PC-9 (cell line): Measurements from ENCODE around the gene MAGI3. TPM values are rescaled to one million over a fixed set of nuclear protein-coding genes. Genes with fewer than 3 reads are reported as not detected.

Experiments
- BruUV-seq: library from RNA; stranded (reverse); fragments of 400-500 nt; replicated peaks from 2 replicates; lab custom pipeline; 2021; lab: Mats Ljungman, UMichigan
- CTCF ChIA-PET: fragments of 300-600 bp; sonication (Branson Sonifier 250); formaldehyde crosslinking; loops from one replicate; lab custom pipeline; 2022; ENCODE audit warnings: antibody characterized with exemption; lab: Charles Lee
- POLR2A ChIA-PET: fragments of 300-600 bp; sonication (Branson Sonifier 250); formaldehyde crosslinking; loops from one replicate; lab custom pipeline; 2022; ENCODE audit warnings: antibody characterized with exemption; ENCODE audit not compliant: unreplicated experiment; lab: Charles Lee
- DNase-seq, 2 experiments: peaks; one replicate each; pipeline versions ENCODE4 v3.0.0 to v3.0.0-alpha.2; 2015 to 2022; ENCODE audit warnings: mixed read lengths in 1 of 2
- H2AFZ ChIP-seq: fragments of 200-600 bp; sonication (generic); 2 replicates; pipeline ENCODE4 v1.8.1; 2017; ENCODE audit warnings: antibody characterized with exemption
- H3F3A ChIP-seq: fragments of 200-600 bp; sonication (generic); 2 replicates; pipeline ENCODE4 v1.8.1; 2017; ENCODE audit warnings: antibody characterized with exemption, mild to moderate bottlenecking, low read depth; ENCODE audit not compliant: insufficient read depth
- H3K27ac ChIP-seq: fragments of 200-600 bp; sonication (generic); 2 replicates; pipeline ENCODE4 v1.6.1; 2016; ENCODE audit warnings: mixed run types
- H3K27me3 ChIP-seq: fragments of 200-600 bp; sonication (generic); 2 replicates; pipeline ENCODE4 v1.6.1; 2016; ENCODE audit warnings: low read depth, mixed run types; ENCODE audit not compliant: insufficient read depth
- H3K36me3 ChIP-seq: fragments of 200-600 bp; sonication (generic); 2 replicates; pipeline ENCODE4 v1.6.1; 2016; ENCODE audit warnings: low read depth, mixed run types
- H3K4me1 ChIP-seq: fragments of 200-600 bp; sonication (generic); replicated peaks from 2 replicates; pipeline ENCODE4 v1.6.1; 2016; ENCODE audit warnings: mixed run types; ENCODE audit not compliant: insufficient read depth
- H3K4me2 ChIP-seq: fragments of 200-600 bp; sonication (generic); 2 replicates; pipeline ENCODE4 v1.6.1; 2017; ENCODE audit warnings: mixed run types
- H3K4me3 ChIP-seq: fragments of 200-600 bp; sonication (generic); 2 replicates; pipeline ENCODE4 v1.6.1; 2016; ENCODE audit warnings: mixed run types
- H3K79me2 ChIP-seq: fragments of 200-600 bp; sonication (generic); 2 replicates; pipeline ENCODE4 v1.6.1; 2017; ENCODE audit warnings: low read depth, mixed run types
- H3K9me2 ChIP-seq: fragments of 200-600 bp; sonication (generic); 2 replicates; pipeline ENCODE4 v1.8.1; 2017; ENCODE audit warnings: mild to moderate bottlenecking; ENCODE audit not compliant: insufficient read depth
- H3K9me3 ChIP-seq: fragments of 200-600 bp; sonication (generic); 2 replicates; pipeline ENCODE4 v1.8.1; 2016; ENCODE audit warnings: low read depth; ENCODE audit not compliant: insufficient read depth
- H4K20me1 ChIP-seq: fragments of 200-600 bp; sonication (generic); 2 replicates; pipeline ENCODE4 v1.8.1; 2017; ENCODE audit not compliant: insufficient read depth
- CTCF ChIP-seq: fragments of 200-600 bp; sonication (generic); conservative IDR thresholded peaks from 2 replicates; pipeline ENCODE4 v1.6.1; 2017; ENCODE audit warnings: mixed run types, antibody characterized with exemption, mild to moderate bottlenecking, moderate library complexity
- EZH2 ChIP-seq: fragments of 200-600 bp; sonication (generic); IDR thresholded peaks from 2 replicates; pipeline ENCODE4 v1.8.0; 2017; ENCODE audit warnings: antibody characterized with exemption, low read depth
- intact Hi-C: fragments of 100-400 bp; cut with micrococcal nuclease; formaldehyde crosslinking; loops from one replicate; pipeline ENCODE4 v1.10.0; 2022; ENCODE audit not compliant: unreplicated experiment
- total RNA-seq: library from RNA; stranded (reverse); gene quantifications from 2 replicates; pipeline ENCODE4 v1.2.3, GENCODE V29; 2021

The MAGI3 gene
- total RNA-seq, 1 experiment from 2014 or later, result 17.3 TPM

- Histone ChIP-seq H3F3A (no peaks in the 10 kb centered on the region), H3K9me3 (no peaks in the 10 kb centered on the region), H3K36me3 (0 out of 2 replicates have a peak, but pooled peaks cover 1% of the 10 kb centered on the region), H3K27me3 (no peaks in the 10 kb centered on the region), H3K9me2 (no peaks in the 10 kb centered on the region), H3K4me1 (no peaks in the 10 kb centered on the region), H4K20me1 (no peaks in the 10 kb centered on the region), H2AFZ (no peak overlapping the region), H3K79me2 (no peaks in the 10 kb centered on the region), H3K4me2 (no peak overlapping the region), H3K27ac (no peak overlapping the region), H3K4me3 (no peak overlapping the region)
- DNase-seq, result no peak
- no peak for TF ChIP-seq EZH2
- TF ChIP-seq CTCF, result no peak
- ChIA-PET POLR2A (interaction anchor here (0.6 kb wide), 1 partner anchor 332 kb away, joined by 4 read pairs; no protein-coding TSS in a partner anchor), CTCF (no interaction called here)
- no TSS peak for BruUV-seq
- intact Hi-C loops, result no loop called here
Observed at GRCh38 chr1:113653741-113654140, 263.4 kb downstream of the MAGI3 start.

GRCh38 chr1:113654883-113655282 is 264.6 kb downstream of the MAGI3 start:
- H4K20me1 ChIP-seq, result no peaks in the 10 kb centered on the region
- no TSS peak for BruUV-seq
- POLR2A ChIA-PET, result no interaction called here
- CTCF ChIA-PET, result interaction anchor here (0.6 kb wide), 1 partner anchor 268 kb away, joined by 3 read pairs; no protein-coding TSS in a partner anchor
- no peaks in the 10 kb centered on the region for H3K9me3 ChIP-seq
- H3K27me3 ChIP-seq, result no peaks in the 10 kb centered on the region
- no peaks in the 10 kb centered on the region for H3K79me2 ChIP-seq
- no peaks in the 10 kb centered on the region for H3K36me3 ChIP-seq
- no peak overlapping the region for H3K27ac ChIP-seq
- no peak overlapping the region for H2AFZ ChIP-seq
- DNase-seq, result no peak
- no peaks in the 10 kb centered on the region for H3F3A ChIP-seq
- TF ChIP-seq CTCF (no peak), EZH2 (no peak)
- H3K9me2 ChIP-seq, result no peaks in the 10 kb centered on the region
- no peak overlapping the region for H3K4me2 ChIP-seq
- no peaks in the 10 kb centered on the region for H3K4me1 ChIP-seq
- no peak overlapping the region for H3K4me3 ChIP-seq
- intact Hi-C loops, result no loop called here

- H3K9me3 ChIP-seq, result no peaks in the 10 kb centered on the region
- H3K4me1 ChIP-seq, result no peaks in the 10 kb centered on the region
- H3K36me3 ChIP-seq, result no peaks in the 10 kb centered on the region
- TF ChIP-seq EZH2, result no peak
- TF ChIP-seq CTCF, result no peak
- no peak overlapping the region for H3K4me2 ChIP-seq
- no peaks in the 10 kb centered on the region for H3K79me2 ChIP-seq
- no TSS peak for BruUV-seq
- intact Hi-C loops, result no loop called here
- H3K9me2 ChIP-seq, result no peaks in the 10 kb centered on the region
- no peak overlapping the region for H3K4me3 ChIP-seq
- no peak overlapping the region for H2AFZ ChIP-seq
- ChIA-PET CTCF (no interaction called here), POLR2A (interaction anchor here (0.5 kb wide), 1 partner anchor 102 kb away, joined by 5 read pairs; the partner anchor contains the start of gene PHTF1)
- H4K20me1 ChIP-seq, result no peaks in the 10 kb centered on the region
- DNase-seq, result no peak
- no peak overlapping the region for H3K27ac ChIP-seq
- no peaks in the 10 kb centered on the region for H3F3A ChIP-seq
- no peaks in the 10 kb centered on the region for H3K27me3 ChIP-seq
Observed at GRCh38 chr1:113657126-113657525, 266.8 kb downstream of the MAGI3 start.
